ENCODE results near the gene FLCN.

Gene FLCN

DNA sequence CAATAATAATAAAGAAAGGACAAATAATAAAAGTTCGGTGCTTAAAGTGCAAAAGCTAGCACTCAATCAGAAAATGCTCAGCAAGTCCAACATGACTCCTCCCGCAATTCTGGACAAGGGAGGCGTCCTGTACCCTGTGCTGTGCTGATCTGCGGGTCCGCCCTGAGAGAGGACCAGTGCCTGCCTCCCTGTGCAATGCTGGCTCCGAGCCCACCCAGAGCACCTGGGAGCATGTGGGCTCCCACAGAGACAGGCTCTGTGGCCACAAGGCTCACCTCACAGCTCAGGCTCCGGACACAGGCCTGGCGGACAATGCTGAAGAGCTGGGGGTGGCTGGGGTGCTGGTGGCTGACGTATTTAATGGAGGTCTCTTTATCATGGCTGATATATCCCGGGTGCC lies 11.1 kb downstream of the FLCN start:
- H3K4me3 ChIP-seq (ENCODE audit: low read depth in 1 of 2, low read length in 2 of 2), result no peak overlapping the region
- peaks cover 60 to 94% of the 10 kb centered on the region in 2 donors for H3K36me3 ChIP-seq (ENCODE audit: control insufficient read depth in 1 of 2, insufficient read depth in 2 of 2, low read length in 2 of 2)
- H3K27me3 ChIP-seq (ENCODE audit: control insufficient read depth in 1 of 2, insufficient read depth in 2 of 2, low read length in 2 of 2), result no peaks in the 10 kb centered on the region
- H3K9me3 ChIP-seq (ENCODE audit: control insufficient read depth in 1 of 2, low read length in 2 of 2), result no peaks in the 10 kb centered on the region
- no peak overlapping the region for H3K27ac ChIP-seq (ENCODE audit: low read depth, low read length)
- H3K4me1 ChIP-seq (ENCODE audit: control insufficient read depth in 1 of 2, insufficient read depth in 2 of 2, low read length in 2 of 2), result no peaks in the 10 kb centered on the region
- no peak overlapping the region for H3K9ac ChIP-seq (ENCODE audit: low read depth in 1 of 2, low read length in 2 of 2)

DNA sequence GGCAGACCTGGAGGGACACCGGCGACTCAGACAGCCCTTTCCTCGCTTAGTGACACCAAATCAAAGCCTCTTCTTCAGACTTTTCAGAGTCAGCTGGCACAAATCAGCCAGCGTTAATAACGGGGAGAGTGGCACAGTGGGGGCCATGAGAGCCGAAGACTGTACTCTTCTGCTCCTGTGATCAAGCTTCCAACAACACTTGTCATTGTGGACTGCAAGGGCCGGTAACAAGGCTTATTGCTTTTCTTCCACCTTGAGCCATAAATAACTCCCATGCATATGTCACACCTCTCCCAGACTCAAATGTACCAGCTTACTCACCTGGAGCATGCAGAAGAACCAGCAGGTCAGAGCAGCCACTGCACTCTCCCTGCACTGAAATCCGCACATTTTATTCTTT lies 12.8 kb downstream of the FLCN start:
- Histone ChIP-seq H3K4me3 (ENCODE audit: low read depth in 1 of 2, low read length in 2 of 2) (no peak overlapping the region), H3K27ac (ENCODE audit: low read depth, low read length) (no peak overlapping the region), H3K36me3 (ENCODE audit: control insufficient read depth in 1 of 2, insufficient read depth in 2 of 2, low read length in 2 of 2) (peaks cover 68 to 92% of the 10 kb centered on the region in 2 donors), H3K9me3 (ENCODE audit: control insufficient read depth in 1 of 2, low read length in 2 of 2) (no peaks in the 10 kb centered on the region), H3K27me3 (ENCODE audit: control insufficient read depth in 1 of 2, insufficient read depth in 2 of 2, low read length in 2 of 2) (no peaks in the 10 kb centered on the region), H3K4me1 (ENCODE audit: control insufficient read depth in 1 of 2, insufficient read depth in 2 of 2, low read length in 2 of 2) (no peaks in the 10 kb centered on the region), H3K9ac (ENCODE audit: low read depth in 1 of 2, low read length in 2 of 2) (no peak overlapping the region)

DNA sequence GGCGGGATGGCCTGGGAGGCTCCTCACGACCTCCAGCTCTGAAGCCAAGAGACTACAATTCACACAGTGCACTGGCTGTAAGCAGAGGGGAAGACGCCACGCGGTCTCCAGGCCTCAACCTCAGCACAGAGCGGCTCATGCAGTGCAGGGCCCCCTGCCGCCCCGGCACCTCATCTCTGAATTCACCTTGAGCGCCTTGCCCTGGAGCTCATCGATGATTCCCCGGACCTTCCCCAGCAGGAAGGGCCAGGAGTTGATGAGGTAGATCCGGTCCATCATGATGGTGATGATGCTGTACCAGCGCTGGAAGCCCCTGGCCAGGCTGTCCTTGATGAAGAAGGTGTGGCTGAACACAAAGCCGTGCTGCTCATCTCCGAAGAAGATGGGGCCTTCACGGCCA lies 13.2 kb downstream of the FLCN start:
- Histone ChIP-seq H3K9ac (ENCODE audit: low read depth in 1 of 2, low read length in 2 of 2) (no peak overlapping the region), H3K27me3 (ENCODE audit: control insufficient read depth in 1 of 2, insufficient read depth in 2 of 2, low read length in 2 of 2) (no peaks in the 10 kb centered on the region), H3K9me3 (ENCODE audit: control insufficient read depth in 1 of 2, low read length in 2 of 2) (no peaks in the 10 kb centered on the region), H3K4me1 (ENCODE audit: control insufficient read depth in 1 of 2, insufficient read depth in 2 of 2, low read length in 2 of 2) (no peaks in the 10 kb centered on the region), H3K36me3 (ENCODE audit: control insufficient read depth in 1 of 2, insufficient read depth in 2 of 2, low read length in 2 of 2) (peaks cover 66 to 92% of the 10 kb centered on the region in 2 donors), H3K27ac (ENCODE audit: low read depth, low read length) (no peak overlapping the region), H3K4me3 (ENCODE audit: low read depth in 1 of 2, low read length in 2 of 2) (no peak overlapping the region)

DNA sequence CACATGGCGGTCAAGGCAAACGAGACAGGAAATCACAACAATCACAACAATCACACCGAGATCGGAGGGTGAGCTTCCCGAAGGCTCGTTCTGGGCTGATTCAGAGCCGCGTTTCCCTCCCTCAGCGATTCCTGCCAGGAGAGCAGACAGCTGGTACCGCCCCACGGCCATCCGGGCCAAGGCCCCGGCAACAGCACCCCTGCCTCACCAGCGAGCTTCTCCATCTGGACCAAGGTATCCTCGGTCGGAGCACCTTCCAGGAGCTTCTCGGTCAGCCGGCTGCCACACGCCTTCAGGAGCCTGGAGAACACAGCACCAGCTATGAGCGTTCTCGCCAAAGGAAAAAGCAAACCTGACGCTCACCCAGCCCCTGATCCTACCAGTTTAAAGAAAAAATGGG lies 15.6 kb downstream of the FLCN start:
- Histone ChIP-seq H3K4me1 (ENCODE audit: control insufficient read depth in 1 of 2, insufficient read depth in 2 of 2, low read length in 2 of 2) (no peaks in the 10 kb centered on the region), H3K27me3 (ENCODE audit: control insufficient read depth in 1 of 2, insufficient read depth in 2 of 2, low read length in 2 of 2) (no peaks in the 10 kb centered on the region)

DNA sequence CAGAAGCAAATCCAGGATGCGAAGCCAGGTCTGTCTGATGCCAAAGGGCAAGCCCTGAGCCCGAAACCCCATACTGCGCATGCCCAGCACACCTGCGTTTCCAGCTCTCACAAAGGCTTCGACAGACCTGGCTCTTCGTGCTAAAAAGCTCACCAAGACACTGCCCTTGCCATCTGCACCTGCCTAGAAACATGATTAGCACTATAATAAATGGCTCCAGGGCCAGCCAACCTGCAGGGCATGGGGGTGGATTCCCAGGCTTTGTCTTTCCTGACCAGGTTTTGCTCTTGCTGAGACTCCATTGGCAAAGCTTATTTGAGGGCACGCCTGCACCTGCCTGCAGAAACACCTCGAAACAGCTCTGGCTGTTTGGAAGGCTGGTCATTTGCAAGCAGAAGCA lies 16.4 kb downstream of the FLCN start:
- Histone ChIP-seq H3K27ac (ENCODE audit: low read depth, low read length) (no peak overlapping the region), H3K9me3 (ENCODE audit: control insufficient read depth in 1 of 2, low read length in 2 of 2) (no peaks in the 10 kb centered on the region), H3K4me1 (ENCODE audit: control insufficient read depth in 1 of 2, insufficient read depth in 2 of 2, low read length in 2 of 2) (no peaks in the 10 kb centered on the region), H3K9ac (ENCODE audit: low read depth in 1 of 2, low read length in 2 of 2) (no peak overlapping the region), H3K27me3 (ENCODE audit: control insufficient read depth in 1 of 2, insufficient read depth in 2 of 2, low read length in 2 of 2) (no peaks in the 10 kb centered on the region), H3K36me3 (ENCODE audit: control insufficient read depth in 1 of 2, insufficient read depth in 2 of 2, low read length in 2 of 2) (peaks cover 76 to 90% of the 10 kb centered on the region in 2 donors), H3K4me3 (ENCODE audit: low read depth in 1 of 2, low read length in 2 of 2) (no peak overlapping the region)

More for the DNA sequence above, 15.6 kb downstream of the FLCN start:
- H3K9me3 ChIP-seq (ENCODE audit: control insufficient read depth in 1 of 2, low read length in 2 of 2), result no peaks in the 10 kb centered on the region
- no peak overlapping the region for H3K4me3 ChIP-seq (ENCODE audit: low read depth in 1 of 2, low read length in 2 of 2)
- H3K36me3 ChIP-seq (ENCODE audit: control insufficient read depth in 1 of 2, insufficient read depth in 2 of 2, low read length in 2 of 2), result peaks cover 74 to 90% of the 10 kb centered on the region in 2 donors
- no peak overlapping the region for H3K27ac ChIP-seq (ENCODE audit: low read depth, low read length)
- no peak overlapping the region for H3K9ac ChIP-seq (ENCODE audit: low read depth in 1 of 2, low read length in 2 of 2)

DNA sequence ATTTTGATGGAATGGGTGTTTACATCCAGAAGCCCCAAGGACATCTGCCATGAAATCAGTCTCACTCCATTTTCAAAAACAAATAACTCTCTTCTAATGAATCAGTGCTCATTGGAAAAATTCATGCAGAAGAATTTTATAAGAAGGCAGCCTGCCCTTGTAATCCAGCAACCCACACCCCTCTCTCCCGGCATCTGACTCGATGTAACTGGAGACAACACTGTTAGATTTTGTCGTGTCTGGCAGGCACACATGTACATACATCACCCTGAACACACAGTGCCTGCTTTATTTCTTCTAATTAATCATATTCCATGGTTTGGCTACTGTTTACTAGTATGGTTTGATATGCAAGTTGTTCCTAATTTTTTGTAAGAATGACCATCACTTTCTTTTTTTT lies 19.0 kb downstream of the FLCN start:
- H3K36me3 ChIP-seq (ENCODE audit: control insufficient read depth in 1 of 2, insufficient read depth in 2 of 2, low read length in 2 of 2), result peaks cover 71 to 88% of the 10 kb centered on the region in 2 donors

DNA sequence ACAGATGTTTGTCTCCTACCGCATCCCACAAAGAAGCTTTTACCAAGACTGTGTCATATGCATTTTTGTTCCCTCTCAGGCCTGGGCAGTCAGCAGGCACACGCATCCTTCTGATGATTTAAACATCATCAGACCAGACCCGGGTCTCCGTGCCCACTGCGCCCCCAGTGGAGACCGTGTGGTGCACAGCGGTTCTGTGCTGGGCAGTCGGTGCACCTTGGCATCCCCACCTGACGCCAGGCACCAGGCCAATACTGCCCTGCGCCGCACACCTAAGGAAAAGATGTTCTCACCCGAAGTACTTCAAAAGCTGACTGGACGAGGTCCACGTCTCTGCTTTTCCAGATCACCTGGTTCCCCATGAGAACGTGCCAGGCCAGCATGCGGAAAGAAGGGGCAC lies 20.2 kb downstream of the FLCN start:
- no peak overlapping the region for H3K9ac ChIP-seq (ENCODE audit: low read depth in 1 of 2, low read length in 2 of 2)
- H3K27me3 ChIP-seq (ENCODE audit: control insufficient read depth in 1 of 2, insufficient read depth in 2 of 2, low read length in 2 of 2), result no peaks in the 10 kb centered on the region
- no peak overlapping the region for H3K4me3 ChIP-seq (ENCODE audit: low read depth in 1 of 2, low read length in 2 of 2)
- peaks cover 66 to 83% of the 10 kb centered on the region in 2 donors for H3K36me3 ChIP-seq (ENCODE audit: control insufficient read depth in 1 of 2, insufficient read depth in 2 of 2, low read length in 2 of 2)
- no peak overlapping the region for H3K27ac ChIP-seq (ENCODE audit: low read depth, low read length)
- no peaks in the 10 kb centered on the region for H3K4me1 ChIP-seq (ENCODE audit: control insufficient read depth in 1 of 2, insufficient read depth in 2 of 2, low read length in 2 of 2)
- no peaks in the 10 kb centered on the region for H3K9me3 ChIP-seq (ENCODE audit: control insufficient read depth in 1 of 2, low read length in 2 of 2)

More for the DNA sequence above, 19.0 kb downstream of the FLCN start:
- Histone ChIP-seq H3K27me3 (ENCODE audit: control insufficient read depth in 1 of 2, insufficient read depth in 2 of 2, low read length in 2 of 2) (no peaks in the 10 kb centered on the region), H3K27ac (ENCODE audit: low read depth, low read length) (no peak overlapping the region), H3K4me3 (ENCODE audit: low read depth in 1 of 2, low read length in 2 of 2) (no peak overlapping the region), H3K4me1 (ENCODE audit: control insufficient read depth in 1 of 2, insufficient read depth in 2 of 2, low read length in 2 of 2) (no peaks in the 10 kb centered on the region), H3K9me3 (ENCODE audit: control insufficient read depth in 1 of 2, low read length in 2 of 2) (no peaks in the 10 kb centered on the region), H3K9ac (ENCODE audit: low read depth in 1 of 2, low read length in 2 of 2) (no peak overlapping the region)

DNA sequence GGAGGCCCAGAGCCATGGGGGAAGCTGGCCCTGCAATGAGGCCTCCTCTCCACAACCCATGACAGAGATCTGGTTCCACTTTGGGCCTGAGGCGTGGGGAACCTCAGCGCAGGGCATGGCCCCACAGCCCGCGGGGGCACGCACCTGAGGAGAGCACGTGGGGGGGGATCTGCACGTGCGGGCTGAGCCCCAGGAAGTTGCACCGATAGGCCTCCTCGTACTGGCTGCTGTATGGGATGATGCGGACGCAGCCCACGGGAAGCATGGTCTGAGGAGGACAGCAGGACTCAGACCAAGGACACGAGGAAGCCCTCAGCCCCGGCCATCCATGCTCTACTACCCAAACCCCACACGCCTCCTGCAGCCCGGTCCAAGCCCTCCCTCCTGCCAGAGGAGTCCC lies 20.7 kb downstream of the FLCN start:
- Histone ChIP-seq H3K9me3 (ENCODE audit: control insufficient read depth in 1 of 2, low read length in 2 of 2) (no peaks in the 10 kb centered on the region), H3K27me3 (ENCODE audit: control insufficient read depth in 1 of 2, insufficient read depth in 2 of 2, low read length in 2 of 2) (no peaks in the 10 kb centered on the region), H3K4me1 (ENCODE audit: control insufficient read depth in 1 of 2, insufficient read depth in 2 of 2, low read length in 2 of 2) (no peaks in the 10 kb centered on the region), H3K9ac (ENCODE audit: low read depth in 1 of 2, low read length in 2 of 2) (no peak overlapping the region), H3K4me3 (ENCODE audit: low read depth in 1 of 2, low read length in 2 of 2) (no peak overlapping the region), H3K36me3 (ENCODE audit: control insufficient read depth in 1 of 2, insufficient read depth in 2 of 2, low read length in 2 of 2) (peaks cover 65 to 79% of the 10 kb centered on the region in 2 donors), H3K27ac (ENCODE audit: low read depth, low read length) (no peak overlapping the region)

DNA sequence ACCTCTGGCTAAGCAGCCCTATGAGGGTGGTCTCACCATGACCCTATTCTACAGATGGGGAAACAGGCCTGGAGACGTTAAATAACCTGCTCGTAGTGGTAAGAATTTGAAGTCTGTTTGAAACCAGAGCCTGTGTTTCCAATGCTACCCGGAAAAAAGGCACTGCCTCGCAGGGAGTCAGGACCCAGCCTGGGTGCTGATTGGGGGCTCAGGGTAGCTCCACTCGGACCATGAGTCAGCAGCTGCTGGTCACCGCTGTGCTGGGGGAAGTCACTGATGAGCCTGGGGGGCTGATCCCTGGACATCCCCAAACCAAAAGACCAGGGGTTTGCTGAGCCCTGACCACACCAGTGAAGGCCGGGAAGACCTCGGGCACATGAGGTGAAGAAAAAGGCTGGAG lies 21.4 kb downstream of the FLCN start:
- H3K9me3 ChIP-seq (ENCODE audit: control insufficient read depth in 1 of 2, low read length in 2 of 2), result no peaks in the 10 kb centered on the region
- no peak overlapping the region for H3K9ac ChIP-seq (ENCODE audit: low read depth in 1 of 2, low read length in 2 of 2)
- H3K4me3 ChIP-seq (ENCODE audit: low read depth in 1 of 2, low read length in 2 of 2), result no peak overlapping the region
- H3K27ac ChIP-seq (ENCODE audit: low read depth, low read length), result no peak overlapping the region
- no peaks in the 10 kb centered on the region for H3K27me3 ChIP-seq (ENCODE audit: control insufficient read depth in 1 of 2, insufficient read depth in 2 of 2, low read length in 2 of 2)
- H3K36me3 ChIP-seq (ENCODE audit: control insufficient read depth in 1 of 2, insufficient read depth in 2 of 2, low read length in 2 of 2), result peaks cover 59 to 75% of the 10 kb centered on the region in 2 donors
- H3K4me1 ChIP-seq (ENCODE audit: control insufficient read depth in 1 of 2, insufficient read depth in 2 of 2, low read length in 2 of 2), result no peaks in the 10 kb centered on the region

DNA sequence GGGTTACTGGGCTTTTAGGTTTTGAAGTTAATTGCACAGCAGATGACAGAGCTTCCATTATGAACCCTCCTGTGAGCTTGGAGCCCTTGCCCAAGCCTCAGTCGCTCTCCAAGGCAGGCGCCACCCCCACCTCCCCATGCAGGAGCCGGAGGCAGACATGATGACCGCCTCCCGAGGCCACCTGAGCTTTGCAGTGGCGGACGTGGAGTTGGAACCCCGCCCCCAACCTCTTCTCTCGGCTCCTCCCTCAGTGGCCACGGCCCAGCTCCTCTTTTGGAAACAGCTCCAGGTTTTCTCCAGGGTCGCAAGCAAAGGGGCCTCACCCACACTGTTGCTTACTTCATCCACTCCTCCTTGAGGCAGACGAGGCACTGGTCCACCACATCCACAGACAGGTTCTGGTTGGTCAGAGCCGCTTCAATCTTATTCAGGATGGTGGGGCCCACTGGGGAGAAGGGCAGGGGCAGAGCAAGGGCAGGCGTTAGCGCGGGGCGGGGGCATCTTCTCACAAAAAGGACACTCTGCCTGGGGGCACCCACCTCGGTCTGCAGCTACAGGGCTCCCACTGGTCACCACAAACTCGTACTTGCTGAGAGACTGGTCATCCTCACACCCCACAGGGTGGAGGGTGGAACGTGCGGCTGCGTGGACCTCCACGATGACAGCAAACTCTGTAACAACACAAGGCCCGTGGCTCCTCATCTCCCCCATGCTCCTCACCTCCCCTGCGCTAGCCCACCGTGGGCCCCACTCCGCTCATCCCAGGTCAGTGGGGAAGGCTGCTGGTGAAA lies 22.1 kb downstream of the FLCN start:
- no peak overlapping the region for H3K9ac ChIP-seq (ENCODE audit: low read depth in 1 of 2, low read length in 2 of 2)
- no peak overlapping the region for H3K4me3 ChIP-seq (ENCODE audit: low read depth in 1 of 2, low read length in 2 of 2)
- H3K4me1 ChIP-seq (ENCODE audit: control insufficient read depth in 1 of 2, insufficient read depth in 2 of 2, low read length in 2 of 2), result no peaks in the 10 kb centered on the region
- no peaks in the 10 kb centered on the region for H3K27me3 ChIP-seq (ENCODE audit: control insufficient read depth in 1 of 2, insufficient read depth in 2 of 2, low read length in 2 of 2)
- H3K27ac ChIP-seq (ENCODE audit: low read depth, low read length), result no peak overlapping the region
- H3K36me3 ChIP-seq (ENCODE audit: control insufficient read depth in 1 of 2, insufficient read depth in 2 of 2, low read length in 2 of 2), result peaks cover 52 to 68% of the 10 kb centered on the region in 2 donors
- no peaks in the 10 kb centered on the region for H3K9me3 ChIP-seq (ENCODE audit: control insufficient read depth in 1 of 2, low read length in 2 of 2)

Data from duodenal mucosa (tissue), 2 donors.